ENCODE measurements around the gene GTF2H2C. TPM values are rescaled to one million over a fixed set of nuclear protein-coding genes. Genes with fewer than 3 reads are reported as not detected.
"Not testable (repeated sequence)": the region's sequence is repeated elsewhere in the genome, so short reads cannot be mapped to it uniquely, and the experiment has no call there.

Gene GTF2H2C
- polyA plus RNA-seq (2013, experiment 1 of 2), result 21.6 TPM
- 23.3 TPM for polyA plus RNA-seq (2013, experiment 2 of 2)

GRCh38 chr5:69559908-69560330, at the start of gene GTF2H2C:
Gene GTF2H2C (plus strand): TSS chr5:69560191. CDS start chr5:69565133, 4,942 bp downstream.
- not testable (repeated sequence) for H3K9ac ChIP-seq (ENCODE audit: low read depth, low read length, poor library complexity)

GRCh38 chr5:69510694-69511093, 49.3 kb upstream of the GTF2H2C start:
- Histone ChIP-seq H3K79me1 (ENCODE audit: low read depth, low read length) (peaks cover 1% of the 10 kb centered on the region), H3K36me3 (replicated peaks in 1 of 2; ENCODE audit: control insufficient read depth in 2 of 2, insufficient read depth in 2 of 2, low read length in 2 of 2) (peaks cover 0 to 5% of the 10 kb centered on the region in 2 donors), H3K4ac (ENCODE audit: low read length) (no peak overlapping the region), H2BK15ac (ENCODE audit: low read length) (no peak overlapping the region), H3K4me1 (ENCODE audit: control insufficient read depth in 2 of 2, insufficient read depth in 1 of 2, low read depth in 1 of 2, low read length in 2 of 2) (no peaks in the 10 kb centered on the region), H2BK120ac (ENCODE audit: low read depth, low read length) (no peak overlapping the region), H3K4me3 (ENCODE audit: low read length in 2 of 2) (no peak overlapping the region), H3K9ac (ENCODE audit: low read depth, low read length, poor library complexity) (no peak overlapping the region), H3K18ac (ENCODE audit: low read length) (no peak overlapping the region), H2BK5ac (ENCODE audit: low read length) (no peak overlapping the region), H2AFZ (ENCODE audit: low read length) (no peak overlapping the region), H3K9me3 (replicated peaks in 1 of 2; ENCODE audit: control insufficient read depth in 2 of 2, insufficient read depth in 1 of 2, low read depth in 1 of 2, low read length in 2 of 2) (no peaks in the 10 kb centered on the region), H3K27ac (replicated peaks; ENCODE audit: low read length) (no peak overlapping the region), H3K14ac (ENCODE audit: low read length) (no peak overlapping the region), H3K4me2 (ENCODE audit: insufficient read depth, low read length, poor library complexity, severe bottlenecking) (no peak overlapping the region), H4K91ac (ENCODE audit: low read depth, low read length, poor library complexity) (no peak overlapping the region), H2BK12ac (ENCODE audit: low read length) (no peak overlapping the region), H3K27me3 (ENCODE audit: control insufficient read depth in 3 of 3, insufficient read depth in 3 of 3, low read depth in 1 of 3, low read length in 3 of 3) (no peaks in the 10 kb centered on the region), H2AK5ac (ENCODE audit: low read depth, low read length) (no peak overlapping the region), H3K23ac (ENCODE audit: low read depth, low read length, poor library complexity) (no peak overlapping the region), H4K8ac (ENCODE audit: low read depth, low read length) (no peak overlapping the region)
- no peak for DNase-seq (ENCODE audit: low spot score)
- WGBS, 2 donors (ENCODE audit: extremely low coverage in 2 of 2, insufficient read length in 2 of 2, insufficient replicate concordance in 1 of 2), result no CpG with 5 or more reads among the region's 2 CpGs

More at GRCh38 chr5:69559908-69560330, at the start of gene GTF2H2C:
- not testable (repeated sequence) for H3K18ac ChIP-seq (ENCODE audit: low read length); H3K27ac ChIP-seq (replicated peaks; ENCODE audit: low read length); H2BK12ac ChIP-seq (ENCODE audit: low read length); H3K4me1 ChIP-seq (ENCODE audit: control insufficient read depth in 2 of 2, insufficient read depth in 1 of 2, low read depth in 1 of 2, low read length in 2 of 2); H2BK5ac ChIP-seq (ENCODE audit: low read length); H3K79me1 ChIP-seq (ENCODE audit: low read depth, low read length); H3K23ac ChIP-seq (ENCODE audit: low read depth, low read length, poor library complexity); H3K4ac ChIP-seq (ENCODE audit: low read length); H3K14ac ChIP-seq (ENCODE audit: low read length); H2AK5ac ChIP-seq (ENCODE audit: low read depth, low read length); H3K9me3 ChIP-seq (replicated peaks in 1 of 2; ENCODE audit: control insufficient read depth in 2 of 2, insufficient read depth in 1 of 2, low read depth in 1 of 2, low read length in 2 of 2); H3K36me3 ChIP-seq (replicated peaks in 1 of 2; ENCODE audit: control insufficient read depth in 2 of 2, insufficient read depth in 2 of 2, low read length in 2 of 2); H4K8ac ChIP-seq (ENCODE audit: low read depth, low read length); H2BK120ac ChIP-seq (ENCODE audit: low read depth, low read length); H2BK15ac ChIP-seq (ENCODE audit: low read length); H3K27me3 ChIP-seq (ENCODE audit: control insufficient read depth in 3 of 3, insufficient read depth in 3 of 3, low read depth in 1 of 3, low read length in 3 of 3); H4K91ac ChIP-seq (ENCODE audit: low read depth, low read length, poor library complexity)
- peak within 1 kb of the TSS; percentile 28 for H3K4me2 ChIP-seq (ENCODE audit: insufficient read depth, low read length, poor library complexity, severe bottlenecking)
- DNase-seq (ENCODE audit: low spot score), result peak; percentile 40
- peak within 1 kb of the TSS; percentile 50 to 74 for H3K4me3 ChIP-seq (ENCODE audit: low read length in 2 of 2)
- peak within 1 kb of the TSS; percentile 73 for H2AFZ ChIP-seq (ENCODE audit: low read length)
- whole genome bisulfite sequencing, 2 donors (ENCODE audit: extremely low coverage in 2 of 2, insufficient read length in 2 of 2, insufficient replicate concordance in 1 of 2), result no CpG with 5 or more reads among the region's 40 CpGs

DNA sequence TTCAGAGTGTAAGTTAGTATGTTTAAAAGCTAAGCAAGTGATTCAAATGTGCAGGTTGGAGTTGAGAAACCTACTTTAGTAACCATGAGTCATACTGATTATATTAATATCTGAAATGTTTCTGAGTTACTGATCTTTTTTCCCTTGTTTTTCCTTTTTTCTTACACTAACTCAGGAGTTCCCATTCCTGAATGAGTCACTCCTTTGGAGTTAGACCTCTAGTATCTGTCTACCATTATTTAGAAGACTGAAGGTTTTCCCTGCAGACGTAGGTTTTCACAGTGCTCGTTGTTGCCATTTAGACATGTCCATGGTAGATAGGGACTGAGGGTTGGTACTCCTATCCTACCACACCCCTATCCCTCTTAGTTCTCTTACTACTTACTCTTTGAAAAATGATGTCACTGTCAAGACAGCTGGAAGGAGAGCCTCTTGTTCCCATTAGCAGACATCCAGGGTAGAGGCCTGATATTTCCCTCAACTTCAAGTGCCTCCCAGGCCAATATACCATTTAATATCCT, 47.2 kb upstream of the GTF2H2C start:
- Histone ChIP-seq H2BK15ac (ENCODE audit: low read length) (no peak overlapping the region), H3K4me2 (ENCODE audit: insufficient read depth, low read length, poor library complexity, severe bottlenecking) (no peak overlapping the region), H2BK120ac (ENCODE audit: low read depth, low read length) (no peak overlapping the region), H3K27me3 (ENCODE audit: control insufficient read depth in 3 of 3, insufficient read depth in 3 of 3, low read depth in 1 of 3, low read length in 3 of 3) (no peaks in the 10 kb centered on the region), H3K18ac (ENCODE audit: low read length) (no peak overlapping the region), H2AFZ (ENCODE audit: low read length) (no peak overlapping the region), H3K27ac (replicated peaks; ENCODE audit: low read length) (no peak overlapping the region), H3K14ac (ENCODE audit: low read length) (no peak overlapping the region), H3K9ac (ENCODE audit: low read depth, low read length, poor library complexity) (no peak overlapping the region), H3K4me3 (ENCODE audit: low read length in 2 of 2) (no peak overlapping the region), H3K4ac (ENCODE audit: low read length) (no peak overlapping the region), H4K91ac (ENCODE audit: low read depth, low read length, poor library complexity) (no peak overlapping the region), H3K9me3 (replicated peaks in 1 of 2; ENCODE audit: control insufficient read depth in 2 of 2, insufficient read depth in 1 of 2, low read depth in 1 of 2, low read length in 2 of 2) (no peaks in the 10 kb centered on the region), H3K4me1 (ENCODE audit: control insufficient read depth in 2 of 2, insufficient read depth in 1 of 2, low read depth in 1 of 2, low read length in 2 of 2) (no peaks in the 10 kb centered on the region), H4K8ac (ENCODE audit: low read depth, low read length) (no peak overlapping the region), H2BK12ac (ENCODE audit: low read length) (no peak overlapping the region), H3K79me1 (ENCODE audit: low read depth, low read length) (peaks cover 1% of the 10 kb centered on the region), H2AK5ac (ENCODE audit: low read depth, low read length) (no peak overlapping the region), H2BK5ac (ENCODE audit: low read length) (no peak overlapping the region), H3K36me3 (replicated peaks in 1 of 2; ENCODE audit: control insufficient read depth in 2 of 2, insufficient read depth in 2 of 2, low read length in 2 of 2) (peaks cover 0 to 5% of the 10 kb centered on the region in 2 donors), H3K23ac (ENCODE audit: low read depth, low read length, poor library complexity) (no peak overlapping the region)
- no CpG with 5 or more reads among the region's 2 CpGs for WGBS, 2 donors (ENCODE audit: extremely low coverage in 2 of 2, insufficient read length in 2 of 2, insufficient replicate concordance in 1 of 2)
- DNase-seq (ENCODE audit: low spot score), result no peak

DNA sequence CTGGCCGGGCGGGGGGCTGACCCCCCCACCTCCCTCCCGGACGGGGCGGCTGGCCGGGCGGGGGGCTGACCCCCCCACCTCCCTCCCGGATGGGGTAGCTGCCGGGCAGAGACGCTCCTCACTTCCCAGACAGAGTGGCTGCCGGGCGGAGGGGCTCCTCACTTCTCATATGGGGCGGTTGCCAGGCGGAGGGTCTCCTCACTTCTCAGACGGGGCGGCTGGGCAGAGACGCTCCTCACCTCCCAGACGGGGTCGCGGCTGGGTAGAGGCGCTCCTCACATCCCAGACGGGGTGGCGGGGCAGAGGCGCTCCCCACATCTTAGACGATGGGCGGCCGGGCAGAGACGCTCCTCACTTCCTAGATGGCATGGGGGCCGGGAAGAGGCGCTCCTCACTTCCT, 44.4 kb upstream of the GTF2H2C start:
- H3K79me1 ChIP-seq (ENCODE audit: low read depth, low read length); H3K4me2 ChIP-seq (ENCODE audit: insufficient read depth, low read length, poor library complexity, severe bottlenecking); H3K36me3 ChIP-seq (replicated peaks in 1 of 2; ENCODE audit: control insufficient read depth in 2 of 2, insufficient read depth in 2 of 2, low read length in 2 of 2); H3K9ac ChIP-seq (ENCODE audit: low read depth, low read length, poor library complexity); H3K27me3 ChIP-seq (ENCODE audit: control insufficient read depth in 3 of 3, insufficient read depth in 3 of 3, low read depth in 1 of 3, low read length in 3 of 3); H2BK15ac ChIP-seq (ENCODE audit: low read length); H3K14ac ChIP-seq (ENCODE audit: low read length); DNase-seq (ENCODE audit: low spot score); H3K4me1 ChIP-seq (ENCODE audit: control insufficient read depth in 2 of 2, insufficient read depth in 1 of 2, low read depth in 1 of 2, low read length in 2 of 2); H3K4me3 ChIP-seq (ENCODE audit: low read length in 2 of 2); H2BK120ac ChIP-seq (ENCODE audit: low read depth, low read length); H3K27ac ChIP-seq (replicated peaks; ENCODE audit: low read length); H3K23ac ChIP-seq (ENCODE audit: low read depth, low read length, poor library complexity); H2AFZ ChIP-seq (ENCODE audit: low read length); H2AK5ac ChIP-seq (ENCODE audit: low read depth, low read length); H2BK12ac ChIP-seq (ENCODE audit: low read length); H3K18ac ChIP-seq (ENCODE audit: low read length); H3K9me3 ChIP-seq (replicated peaks in 1 of 2; ENCODE audit: control insufficient read depth in 2 of 2, insufficient read depth in 1 of 2, low read depth in 1 of 2, low read length in 2 of 2); H2BK5ac ChIP-seq (ENCODE audit: low read length); H4K8ac ChIP-seq (ENCODE audit: low read depth, low read length); H3K4ac ChIP-seq (ENCODE audit: low read length); H4K91ac ChIP-seq (ENCODE audit: low read depth, low read length, poor library complexity): not testable (repeated sequence)
- no CpG with 5 or more reads among the region's 30 CpGs for WGBS, 2 donors (ENCODE audit: extremely low coverage in 2 of 2, insufficient read length in 2 of 2, insufficient replicate concordance in 1 of 2)

Measured in neuronal stem cell (in vitro differentiated cells).